Neural cell (in vitro differentiated cells): ENCODE results near the gene RIMS1. TPM values are rescaled to one million over a fixed set of nuclear protein-coding genes. Genes with fewer than 3 reads are reported as not detected.

Experiments
- H2AFZ ChIP-seq: fragments of 200-600, 300-800 bp; sonication (generic), shearing (Covaris generic); 2 replicates; pipeline ENCODE4 v1.6.0; 2014; ENCODE audit warnings: low read depth, mild to moderate bottlenecking, antibody characterized with exemption, low read length, moderate library complexity
- H3F3A ChIP-seq: fragments of 200-600 bp; shearing (Covaris generic); 2 replicates; pipeline ENCODE4 v1.6.1; 2016; ENCODE audit warnings: mild to moderate bottlenecking, moderate library complexity, mixed read lengths, antibody characterized with exemption, low read length; ENCODE audit not compliant: insufficient read depth, poor library complexity, severe bottlenecking
- H3K27ac ChIP-seq: fragments of 200-600, 300-800 bp; sonication (generic), shearing (Covaris generic); 2 replicates; pipeline ENCODE4 v1.5.1; 2014; ENCODE audit warnings: mild to moderate bottlenecking, low read length, moderate library complexity
- H3K27me3 ChIP-seq: fragments of 300-800, 200-600 bp; sonication (generic), shearing (Covaris generic); 2 replicates; pipeline ENCODE4 v1.6.0; 2014; ENCODE audit warnings: mild to moderate bottlenecking, low read depth, low read length, moderate library complexity; ENCODE audit not compliant: insufficient read depth
- H3K36me3 ChIP-seq: fragments of 300-800, 200-600 bp; sonication (generic), shearing (Covaris generic); 2 replicates; pipeline ENCODE4 v1.5.1; 2014; ENCODE audit warnings: mild to moderate bottlenecking, antibody characterized with exemption, low read length, moderate library complexity; ENCODE audit not compliant: insufficient read depth
- H3K4me2 ChIP-seq: fragments of 300-800, 200-600 bp; sonication (generic), shearing (Covaris generic); 2 replicates; pipeline ENCODE4 v1.6.0; 2014; ENCODE audit warnings: mild to moderate bottlenecking, low read length
- H3K4me3 ChIP-seq: fragments of 300-800, 200-600 bp; sonication (generic), shearing (Covaris generic); 2 replicates; pipeline ENCODE4 v1.5.1; 2014; ENCODE audit warnings: mild to moderate bottlenecking, low read length, moderate library complexity
- H3K79me2 ChIP-seq: fragments of 200-600 bp; shearing (Covaris generic); replicated peaks from 2 replicates; pipeline ENCODE4 v1.6.0; 2014; ENCODE audit warnings: mild to moderate bottlenecking, low read length, moderate library complexity; ENCODE audit not compliant: insufficient read depth
- H3K9ac ChIP-seq: fragments of 300-800, 200-600 bp; sonication (generic), shearing (Covaris generic); 2 replicates; pipeline ENCODE4 v1.6.1; 2016; ENCODE audit warnings: mild to moderate bottlenecking, low read length, mixed read lengths
- H3K9me2 ChIP-seq: fragments of 200-600 bp; shearing (Covaris generic); 2 replicates; pipeline ENCODE4 v1.6.1; 2016; ENCODE audit warnings: mild to moderate bottlenecking, low read length, mixed read lengths; ENCODE audit not compliant: insufficient read depth
- H3K9me3 ChIP-seq: fragments of 200-600, 300-800 bp; sonication (generic), shearing (Covaris generic); 2 replicates; pipeline ENCODE4 v1.6.1; 2016; ENCODE audit warnings: mild to moderate bottlenecking, mixed run types, low read length, moderate library complexity, mixed read lengths
- H4K20me1 ChIP-seq: fragments of 200-600 bp; shearing (Covaris generic); 2 replicates; pipeline ENCODE4 v1.6.1; 2016; ENCODE audit warnings: mild to moderate bottlenecking, mixed run types; ENCODE audit not compliant: insufficient read depth
- CTCF ChIP-seq: fragments of 450-650 bp; IDR thresholded peaks from 2 replicates; pipeline ENCODE4 v1.5.1; 2014; ENCODE audit warnings: antibody characterized with exemption, mild to moderate bottlenecking, moderate library complexity; ENCODE audit not compliant: poor library complexity, severe bottlenecking
- EP300 ChIP-seq: fragments of 450-650 bp; conservative IDR thresholded peaks from 2 replicates; pipeline ENCODE4 v1.6.1; 2014; ENCODE audit warnings: antibody characterized with exemption, mild to moderate bottlenecking, moderate library complexity; ENCODE audit not compliant: poor library complexity, severe bottlenecking
- EZH2 ChIP-seq: fragments of 200-600, 300-800 bp; shearing (Covaris generic), sonication (generic); IDR thresholded peaks from 2 replicates; pipeline ENCODE4 v1.6.1; 2014; ENCODE audit warnings: antibody characterized with exemption, low read length, borderline replicate concordance, mild to moderate bottlenecking; ENCODE audit not compliant: insufficient read depth, poor library complexity, severe bottlenecking
- MXI1 ChIP-seq: fragments of 450-650 bp; conservative IDR thresholded peaks from 2 replicates; pipeline ENCODE4 v1.6.1; 2014; ENCODE audit warnings: antibody characterized with exemption, mild to moderate bottlenecking; ENCODE audit not compliant: poor library complexity, severe bottlenecking
- POLR2AphosphoS5 ChIP-seq: IDR thresholded peaks from 2 replicates; pipeline ENCODE4 v1.6.1; 2012
- RAD21 ChIP-seq: fragments of 450-650 bp; conservative IDR thresholded peaks from 2 replicates; pipeline ENCODE4 v1.6.1; 2014; ENCODE audit warnings: antibody characterized with exemption, mild to moderate bottlenecking, moderate library complexity
- REST ChIP-seq: IDR thresholded peaks from 2 replicates; pipeline ENCODE4 v1.6.1; 2012; ENCODE audit warnings: borderline replicate concordance
- SMC3 ChIP-seq: fragments of 450-650 bp; conservative IDR thresholded peaks from 2 replicates; pipeline ENCODE4 v1.6.1; 2014; ENCODE audit warnings: antibody characterized with exemption, mild to moderate bottlenecking, moderate library complexity; ENCODE audit not compliant: poor library complexity
- TAF1 ChIP-seq: IDR thresholded peaks from 2 replicates; pipeline ENCODE4 v1.6.1; 2012; ENCODE audit warnings: low read depth
- polyA plus RNA-seq: library from polyadenylated mRNA; depleted of rRNA; stranded (reverse); fragments of >200 nt; gene quantifications from 2 replicates; pipeline ENCODE4 v1.2.3, GENCODE V29; 2014

Gene RIMS1
- polyA plus RNA-seq, 1 donor from 2014 or later, result 17.8 TPM

DNA sequence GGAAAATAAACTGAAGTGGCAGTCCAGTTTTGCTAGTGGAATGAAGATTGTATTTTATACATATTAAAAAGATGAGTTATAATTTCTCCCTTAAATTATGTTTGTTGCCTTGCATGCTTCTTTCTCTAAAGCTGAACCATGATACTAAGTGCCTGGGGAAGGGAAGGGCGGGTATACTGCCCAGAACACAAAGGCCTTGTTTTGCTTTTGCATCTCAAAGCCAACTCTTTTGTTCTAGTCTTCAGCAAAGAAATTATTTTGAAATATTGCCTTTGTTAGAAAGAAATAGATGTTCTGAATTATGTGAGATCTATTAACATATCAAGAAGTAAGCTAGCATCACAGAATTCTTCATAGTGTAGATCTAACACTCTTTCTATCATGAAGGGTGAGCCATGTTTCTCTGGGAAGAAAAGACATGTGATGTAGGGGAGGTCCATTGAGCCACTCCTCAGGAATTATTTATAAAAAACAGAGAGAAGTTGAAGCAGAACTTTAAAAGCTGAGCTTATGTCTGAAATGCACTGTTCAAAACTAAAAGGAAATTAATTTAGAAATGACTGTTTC, 108.4 kb downstream of the RIMS1 start:
- H3K9me2 ChIP-seq, result no peaks in the 10 kb centered on the region
- TF ChIP-seq CTCF (no peak), POLR2AphosphoS5 (no peak), TAF1 (no peak), MXI1 (no peak), RAD21 (no peak), SMC3 (no peak), EZH2 (no peak), EP300 (no peak)
- H3F3A ChIP-seq, result no peaks in the 10 kb centered on the region
- no peaks in the 10 kb centered on the region for H3K79me2 ChIP-seq
- H3K9ac ChIP-seq, result no peak overlapping the region
- no peaks in the 10 kb centered on the region for H3K9me3 ChIP-seq
- H4K20me1 ChIP-seq, result no peaks in the 10 kb centered on the region
- no peak overlapping the region for H3K4me2 ChIP-seq
- no peak overlapping the region for H2AFZ ChIP-seq
- H3K27ac ChIP-seq, result no peak overlapping the region
- no peak overlapping the region for H3K4me3 ChIP-seq
- no peaks in the 10 kb centered on the region for H3K36me3 ChIP-seq
- no peaks in the 10 kb centered on the region for H3K27me3 ChIP-seq

- TF ChIP-seq RAD21 (no peak), EP300 (no peak), TAF1 (no peak), CTCF (no peak), REST (no peak), EZH2 (no peak), POLR2AphosphoS5 (no peak), MXI1 (no peak), SMC3 (no peak)
- no peak overlapping the region for H3K9ac ChIP-seq
- H3F3A ChIP-seq, result no peaks in the 10 kb centered on the region
- no peak overlapping the region for H3K27ac ChIP-seq
- H4K20me1 ChIP-seq, result no peaks in the 10 kb centered on the region
- no peak overlapping the region for H2AFZ ChIP-seq
- H3K27me3 ChIP-seq, result no peaks in the 10 kb centered on the region
- no peaks in the 10 kb centered on the region for H3K79me2 ChIP-seq
- H3K9me3 ChIP-seq, result no peaks in the 10 kb centered on the region
- no peaks in the 10 kb centered on the region for H3K36me3 ChIP-seq
- H3K4me3 ChIP-seq, result no peak overlapping the region
- H3K9me2 ChIP-seq, result no peaks in the 10 kb centered on the region
- H3K4me2 ChIP-seq, result no peak overlapping the region
Observed at GRCh38 chr6:71997341-71997740, 111.0 kb downstream of the RIMS1 start.
